ENCODE measurements around the gene ILDR1.

GRCh38 chr3:122000936-122001605 lies 21.0 kb downstream of the ILDR1 start:
- TF ChIP-seq CTCF (IDR thresholded peaks at IDR 0.05; ENCODE audit: insufficient read depth, low read length, poor library complexity, severe bottlenecking), result no peak
- no peak for TF ChIP-seq EZH2phosphoT487 (conservative IDR thresholded peaks at IDR 0.05; ENCODE audit: low read length)
